CD4-positive, alpha-beta memory T cell (primary cell): ENCODE results near the gene MARCHF9. TPM values are rescaled to one million over a fixed set of nuclear protein-coding genes. Genes with fewer than 3 reads are reported as not detected.
A peak's percentile ranks its signal among the peaks of the same experiment; 100 is the strongest.

ENCODE experiments used
- CTCF ChIA-PET: fragments of 350-600 bp; sonication (Branson Sonifier 250); formaldehyde crosslinking; loops from one replicate; lab custom pipeline; 2021; ENCODE audit warnings: inconsistent platforms; ENCODE audit not compliant: partially characterized antibody; lab: Charles Lee
- POLR2A ChIA-PET: fragments of 350-600 bp; sonication (Branson Sonifier 250); formaldehyde crosslinking; loops from one replicate; lab custom pipeline; 2021; ENCODE audit not compliant: partially characterized antibody; lab: Charles Lee
- DNase-seq, 5 donors: peaks; one replicate each; pipeline versions ENCODE4 v3.0.0 to v3.0.0-alpha.2; 2020 to 2022; ENCODE audit warnings: mixed read lengths in 1 of 5
- H3K27ac ChIP-seq: one replicate; pipeline ENCODE4 v1.7.0; 2013; ENCODE audit warnings: low read depth, low read length
- H3K27me3 ChIP-seq: 2 replicates; pipeline ENCODE4 v1.7.0; 2013; ENCODE audit warnings: mild to moderate bottlenecking, low read length, moderate library complexity; ENCODE audit not compliant: insufficient read depth
- H3K36me3 ChIP-seq: 2 replicates; pipeline ENCODE4 v1.7.0; 2013; ENCODE audit warnings: mild to moderate bottlenecking, low read length, moderate library complexity; ENCODE audit not compliant: insufficient read depth
- H3K4me1 ChIP-seq: 2 replicates; pipeline ENCODE4 v1.7.0; 2013; ENCODE audit warnings: mild to moderate bottlenecking, low read length, moderate library complexity; ENCODE audit not compliant: insufficient read depth
- H3K4me3 ChIP-seq, 2 donors: one replicate each; pipeline ENCODE4 v1.7.0; 2013; ENCODE audit warnings: low read length in 2 of 2, mild to moderate bottlenecking in 1 of 2
- H3K9me3 ChIP-seq, 2 donors: one replicate each; pipeline ENCODE4 v1.7.0; 2013; ENCODE audit warnings: low read length in 2 of 2, control low read depth in 1 of 2; ENCODE audit not compliant: control insufficient read depth in 1 of 2
- H3K27ac Mint-ChIP-seq, 7 donors: one replicate each; pipeline ENCODE4 v1.8.0; 2020 to 2021; ENCODE audit warnings: mixed read lengths in 7 of 7, mild to moderate bottlenecking in 6 of 7, inconsistent platforms in 3 of 7, moderate library complexity in 3 of 7
- H3K27me3 Mint-ChIP-seq, 2 donors: one replicate each; pipeline ENCODE4 v1.8.0; 2020 to 2021; ENCODE audit warnings: mixed read lengths in 2 of 2
- H3K36me3 Mint-ChIP-seq, 2 donors: one replicate each; pipeline ENCODE4 v1.8.0; 2020 to 2021; ENCODE audit warnings: mixed read lengths in 2 of 2, inconsistent platforms in 1 of 2, mild to moderate bottlenecking in 1 of 2
- H3K4me1 Mint-ChIP-seq, 4 donors: one replicate each; pipeline ENCODE4 v1.8.0; 2020 to 2021; ENCODE audit warnings: mixed read lengths in 4 of 4, mild to moderate bottlenecking in 1 of 4
- H3K4me3 Mint-ChIP-seq, 8 donors: one replicate each; pipeline ENCODE4 v1.8.0; 2020 to 2021; ENCODE audit warnings: mixed read lengths in 8 of 8, mild to moderate bottlenecking in 7 of 8, moderate library complexity in 6 of 8, inconsistent platforms in 3 of 8
- H3K9me3 Mint-ChIP-seq, 8 donors: one replicate each; pipeline ENCODE4 v1.8.0; 2020 to 2021; ENCODE audit warnings: mixed read lengths in 8 of 8, mild to moderate bottlenecking in 5 of 8, inconsistent platforms in 3 of 8, moderate library complexity in 1 of 8
- intact Hi-C: fragments of 100-400 bp; cut with micrococcal nuclease; formaldehyde crosslinking; loops from one replicate; pipeline ENCODE4 v1.15.1; 2023
- polyA plus RNA-seq, 2 donors: library from polyadenylated mRNA; unstranded; fragments of 300-500 nt; fragmentation: Illumina TruSeq; gene quantifications; one replicate each; pipeline ENCODE4 v1.2.3, GENCODE V29; 2021
- total RNA-seq, 2 experiments: library from RNA; stranded (reverse); gene quantifications; one replicate each; pipeline ENCODE4 v1.2.3, GENCODE V29; 2021

Gene MARCHF9
- total and polyA plus RNA-seq, 4 experiments from 2014 or later: 3.7 to 62.8 (median 33.5) TPM

- peaks cover 62% of the 10 kb centered on the region for H3K36me3 ChIP-seq
- H3K4me3 ChIP-seq: no peak overlapping the region
- ChIA-PET POLR2A (interaction anchor here (1.0 kb wide), 1 partner anchor 10 kb away, joined by 3 read pairs; the partner anchor contains the start of gene TSPAN31), CTCF (no interaction called here)
- Mint-ChIP-seq H3K27me3 (no peaks in the 10 kb centered on the region), H3K4me1 (peaks cover 19 to 38% (median 28%) of the 10 kb centered on the region in 4 donors), H3K27ac (peak overlapping the region; percentile 49 to 92 (median 65)), H3K9me3 (peaks cover 0 to 1% (median 0%) of the 10 kb centered on the region in 8 donors), H3K36me3 (peaks cover 41 to 62% of the 10 kb centered on the region in 2 donors), H3K4me3 (peak overlapping the region in 1 of 8 donors; percentile 33)
- H3K9me3 ChIP-seq: no peaks in the 10 kb centered on the region
- H3K27ac ChIP-seq: no peak overlapping the region
- no peaks in the 10 kb centered on the region for H3K27me3 ChIP-seq
- H3K4me1 ChIP-seq: peaks cover 26% of the 10 kb centered on the region
- intact Hi-C loops: no loop called here
- DNase-seq: peak in 1 of 5 donors; percentile 37
Measured at GRCh38 chr12:57735198-57735855, 19.6 kb upstream of the MARCHF9 start.

GRCh38 chr12:57735952-57736740 lies 18.8 kb upstream of the MARCHF9 start:
- intact Hi-C loops: no loop called here
- DNase-seq: peak in 1 of 5 donors; percentile 33
- Histone ChIP-seq H3K27ac (no peak overlapping the region), H3K27me3 (no peaks in the 10 kb centered on the region), H3K4me1 (peaks cover 35% of the 10 kb centered on the region), H3K36me3 (peaks cover 53% of the 10 kb centered on the region), H3K9me3 (no peaks in the 10 kb centered on the region), H3K4me3 (no peak overlapping the region)
- no peak overlapping the region for H3K4me3 Mint-ChIP-seq
- ChIA-PET POLR2A (interaction anchor here (1.0 kb wide), 1 partner anchor 9 kb away, joined by 3 read pairs; the partner anchor contains the start of gene TSPAN31), CTCF (interaction anchor here (1.4 kb wide), 1 partner anchor 153 kb away, joined by 3 read pairs; no protein-coding TSS in a partner anchor)
- peaks cover 24 to 46% (median 35%) of the 10 kb centered on the region in 4 donors for H3K4me1 Mint-ChIP-seq
- H3K27me3 Mint-ChIP-seq: no peaks in the 10 kb centered on the region
- H3K9me3 Mint-ChIP-seq: peaks cover 0 to 1% (median 0%) of the 10 kb centered on the region in 8 donors
- H3K27ac Mint-ChIP-seq: peak overlapping the region in 6 of 7 donors; percentile 48 to 81 (median 64)
- H3K36me3 Mint-ChIP-seq: peaks cover 36 to 59% of the 10 kb centered on the region in 2 donors

GRCh38 chr12:57736741-57737466 lies 18.0 kb upstream of the MARCHF9 start:
- Histone ChIP-seq H3K36me3 (peaks cover 46% of the 10 kb centered on the region), H3K9me3 (no peaks in the 10 kb centered on the region), H3K4me3 (no peak overlapping the region), H3K27me3 (no peaks in the 10 kb centered on the region), H3K4me1 (peaks cover 36% of the 10 kb centered on the region), H3K27ac (no peak overlapping the region)
- intact Hi-C loops: no loop called here
- peak in 1 of 5 donors; percentile 30 for DNase-seq
- Mint-ChIP-seq H3K4me3 (peak overlapping the region in 1 of 8 donors; percentile 73), H3K27ac (peak overlapping the region in 4 of 7 donors; percentile 48 to 68 (median 64)), H3K4me1 (peaks cover 24 to 50% (median 38%) of the 10 kb centered on the region in 4 donors), H3K9me3 (peaks cover 0 to 1% (median 0%) of the 10 kb centered on the region in 8 donors), H3K27me3 (no peaks in the 10 kb centered on the region), H3K36me3 (peaks cover 31 to 56% of the 10 kb centered on the region in 2 donors)
- POLR2A ChIA-PET: no interaction called here
- CTCF ChIA-PET: interaction anchor here (1.4 kb wide), 1 partner anchor 154 kb away, joined by 3 read pairs; no protein-coding TSS in a partner anchor

GRCh38 chr12:57737467-57738460 lies 17.1 kb upstream of the MARCHF9 start:
- POLR2A ChIA-PET: no interaction called here

GRCh38 chr12:57738661-57739237 lies 16.2 kb upstream of the MARCHF9 start, which contains the start of gene AGAP2:
AGAP2 (minus strand) TSS chr12:57738742; CDS start chr12:57738246, 496 bp downstream.
- no peaks in the 10 kb centered on the region for H3K27me3 Mint-ChIP-seq

More at GRCh38 chr12:57737467-57738460, 17.1 kb upstream of the MARCHF9 start:
- H3K4me3 Mint-ChIP-seq: no peak overlapping the region
- intact Hi-C loops: no loop called here
- no peaks in the 10 kb centered on the region for H3K9me3 ChIP-seq
- DNase-seq: no peak
- peaks cover 37% of the 10 kb centered on the region for H3K36me3 ChIP-seq
- no peak overlapping the region for H3K27ac ChIP-seq
- no peaks in the 10 kb centered on the region for H3K27me3 Mint-ChIP-seq
- peaks cover 29 to 57% (median 43%) of the 10 kb centered on the region in 4 donors for H3K4me1 Mint-ChIP-seq
- no peaks in the 10 kb centered on the region for H3K27me3 ChIP-seq
- H3K4me1 ChIP-seq: peaks cover 44% of the 10 kb centered on the region
- no peak overlapping the region for H3K4me3 ChIP-seq
- CTCF ChIA-PET: no interaction called here
- H3K9me3 Mint-ChIP-seq: peaks cover 0 to 1% (median 0%) of the 10 kb centered on the region in 8 donors
- H3K27ac Mint-ChIP-seq: no peak overlapping the region
- peaks cover 23 to 52% of the 10 kb centered on the region in 2 donors for H3K36me3 Mint-ChIP-seq

More at GRCh38 chr12:57738661-57739237, 16.2 kb upstream of the MARCHF9 start, which contains the start of gene AGAP2:
- Histone ChIP-seq H3K9me3 (no peaks in the 10 kb centered on the region), H3K4me3 (no peak within 1 kb of the TSS), H3K27me3 (no peaks in the 10 kb centered on the region), H3K27ac (peak within 1 kb of the TSS; percentile 92), H3K36me3 (peaks cover 27% of the 10 kb centered on the region), H3K4me1 (peaks cover 51% of the 10 kb centered on the region)
- H3K4me3 Mint-ChIP-seq: peak within 1 kb of the TSS; percentile 61 to 78 (median 72)
- peaks cover 22 to 46% of the 10 kb centered on the region in 2 donors for H3K36me3 Mint-ChIP-seq
- ChIA-PET POLR2A (interaction anchor here (0.7 kb wide), 1 partner anchor 15 kb away, joined by 3 read pairs; no protein-coding TSS in a partner anchor), CTCF (interaction anchor here (1.0 to 1.1 kb wide), 2 partner anchors 14 to 18 kb away, joined by 3 to 5 read pairs; no protein-coding TSS in a partner anchor)
- H3K4me1 Mint-ChIP-seq: peaks cover 29 to 59% (median 44%) of the 10 kb centered on the region in 4 donors
- DNase-seq: no peak
- peak within 1 kb of the TSS; percentile 85 to 98 (median 91) for H3K27ac Mint-ChIP-seq
- peaks cover 0 to 1% (median 0%) of the 10 kb centered on the region in 8 donors for H3K9me3 Mint-ChIP-seq
- intact Hi-C loops: no loop called here
